Neural crest cell (in vitro differentiated cells): ENCODE measurements around the gene RICTOR. TPM values are rescaled to one million over a fixed set of nuclear protein-coding genes. Genes with fewer than 3 reads are reported as not detected.

Experiments
- DNase-seq: peaks from one replicate; pipeline ENCODE4 v3.0.0; 2021; ENCODE audit warnings: low read depth, mixed read lengths, low spot score
- H3K27ac Mint-ChIP-seq: one replicate; pipeline ENCODE4 v1.8.0; 2021; ENCODE audit warnings: mild to moderate bottlenecking, mixed read lengths; ENCODE audit not compliant: unreplicated experiment
- H3K27me3 Mint-ChIP-seq: 2 replicates; pipeline ENCODE4 v1.8.0; 2021; ENCODE audit warnings: low read depth, mild to moderate bottlenecking, mixed read lengths
- H3K36me3 Mint-ChIP-seq: 2 replicates; pipeline ENCODE4 v1.8.0; 2021; ENCODE audit warnings: low read depth, mild to moderate bottlenecking, mixed read lengths
- H3K4me1 Mint-ChIP-seq: 2 replicates; pipeline ENCODE4 v1.8.0; 2021; ENCODE audit warnings: mixed read lengths
- H3K4me3 Mint-ChIP-seq: one replicate; pipeline ENCODE4 v1.8.0; 2021; ENCODE audit warnings: mild to moderate bottlenecking, mixed read lengths
- H3K9me3 Mint-ChIP-seq: 2 replicates; pipeline ENCODE4 v1.8.0; 2021; ENCODE audit warnings: mixed read lengths
- total RNA-seq: library from RNA; stranded (reverse); gene quantifications from 2 replicates; pipeline ENCODE4 v1.2.1, GENCODE V29; 2021
- TF ChIP-seq, protein P1 (sequence below): fragments of 200-600 bp; sonication (generic); conservative IDR thresholded peaks from 2 replicates; pipeline ENCODE4 v1.5.0; 2021; ENCODE audit warnings: antibody characterized with exemption, mild to moderate bottlenecking

Gene RICTOR
- total RNA-seq, 1 donor from 2014 or later: 22.2 TPM

DNA sequence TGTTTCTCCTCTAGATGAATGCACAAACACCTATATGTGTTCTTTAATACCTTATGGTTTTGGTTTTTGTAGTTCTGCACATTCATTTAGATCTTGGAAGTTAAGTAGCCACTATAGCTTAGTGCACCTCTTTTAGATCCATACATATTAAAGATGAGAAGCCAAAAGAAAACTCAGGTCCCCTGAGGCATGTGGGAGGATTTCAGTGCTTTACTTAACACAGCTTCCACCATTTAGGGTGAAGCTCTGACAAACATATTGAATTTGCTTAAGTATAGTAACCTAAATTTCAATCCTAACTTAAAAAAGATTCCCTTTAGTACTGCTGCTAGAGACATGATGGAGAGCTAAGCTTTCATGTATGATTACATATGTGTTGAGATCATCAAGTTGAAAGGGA lies 25.6 kb upstream of the RICTOR start:
- Mint-ChIP-seq H3K9me3 (peaks cover 3% of the 10 kb centered on the region), H3K4me3 (no peak overlapping the region), H3K27me3 (no peaks in the 10 kb centered on the region), H3K4me1 (peaks cover 4% of the 10 kb centered on the region), H3K27ac (no peak overlapping the region), H3K36me3 (no peaks in the 10 kb centered on the region)
- TF ChIP-seq, protein P1, sequence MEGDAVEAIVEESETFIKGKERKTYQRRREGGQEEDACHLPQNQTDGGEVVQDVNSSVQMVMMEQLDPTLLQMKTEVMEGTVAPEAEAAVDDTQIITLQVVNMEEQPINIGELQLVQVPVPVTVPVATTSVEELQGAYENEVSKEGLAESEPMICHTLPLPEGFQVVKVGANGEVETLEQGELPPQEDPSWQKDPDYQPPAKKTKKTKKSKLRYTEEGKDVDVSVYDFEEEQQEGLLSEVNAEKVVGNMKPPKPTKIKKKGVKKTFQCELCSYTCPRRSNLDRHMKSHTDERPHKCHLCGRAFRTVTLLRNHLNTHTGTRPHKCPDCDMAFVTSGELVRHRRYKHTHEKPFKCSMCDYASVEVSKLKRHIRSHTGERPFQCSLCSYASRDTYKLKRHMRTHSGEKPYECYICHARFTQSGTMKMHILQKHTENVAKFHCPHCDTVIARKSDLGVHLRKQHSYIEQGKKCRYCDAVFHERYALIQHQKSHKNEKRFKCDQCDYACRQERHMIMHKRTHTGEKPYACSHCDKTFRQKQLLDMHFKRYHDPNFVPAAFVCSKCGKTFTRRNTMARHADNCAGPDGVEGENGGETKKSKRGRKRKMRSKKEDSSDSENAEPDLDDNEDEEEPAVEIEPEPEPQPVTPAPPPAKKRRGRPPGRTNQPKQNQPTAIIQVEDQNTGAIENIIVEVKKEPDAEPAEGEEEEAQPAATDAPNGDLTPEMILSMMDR: no peak
- no peak for DNase-seq

DNA sequence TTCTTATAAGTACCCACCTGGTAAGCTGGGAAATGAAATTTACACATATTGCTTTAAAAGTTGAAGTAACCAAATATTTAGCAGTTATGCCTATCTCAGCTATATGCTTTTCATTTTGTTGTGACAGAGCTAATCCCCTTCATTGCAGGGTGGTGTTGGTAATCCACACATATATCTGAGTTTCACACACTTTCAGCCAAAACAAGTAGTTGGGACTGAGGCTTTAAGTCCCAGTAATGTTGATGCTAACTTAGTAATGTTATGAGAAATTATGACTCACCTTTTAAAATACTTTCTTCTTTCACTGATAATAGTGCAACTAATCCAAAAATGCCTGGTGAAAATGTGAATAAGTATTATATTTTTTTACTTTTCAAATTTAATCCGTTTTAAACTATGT lies 19.2 kb upstream of the RICTOR start:
- no peak overlapping the region for H3K27ac Mint-ChIP-seq
- DNase-seq: no peak
- no peak overlapping the region for H3K4me3 Mint-ChIP-seq
- peaks cover 11% of the 10 kb centered on the region for H3K9me3 Mint-ChIP-seq
- H3K36me3 Mint-ChIP-seq: no peaks in the 10 kb centered on the region
- H3K27me3 Mint-ChIP-seq: peaks cover 3% of the 10 kb centered on the region
- TF ChIP-seq, protein P1: no peak
- H3K4me1 Mint-ChIP-seq: no peaks in the 10 kb centered on the region

DNA sequence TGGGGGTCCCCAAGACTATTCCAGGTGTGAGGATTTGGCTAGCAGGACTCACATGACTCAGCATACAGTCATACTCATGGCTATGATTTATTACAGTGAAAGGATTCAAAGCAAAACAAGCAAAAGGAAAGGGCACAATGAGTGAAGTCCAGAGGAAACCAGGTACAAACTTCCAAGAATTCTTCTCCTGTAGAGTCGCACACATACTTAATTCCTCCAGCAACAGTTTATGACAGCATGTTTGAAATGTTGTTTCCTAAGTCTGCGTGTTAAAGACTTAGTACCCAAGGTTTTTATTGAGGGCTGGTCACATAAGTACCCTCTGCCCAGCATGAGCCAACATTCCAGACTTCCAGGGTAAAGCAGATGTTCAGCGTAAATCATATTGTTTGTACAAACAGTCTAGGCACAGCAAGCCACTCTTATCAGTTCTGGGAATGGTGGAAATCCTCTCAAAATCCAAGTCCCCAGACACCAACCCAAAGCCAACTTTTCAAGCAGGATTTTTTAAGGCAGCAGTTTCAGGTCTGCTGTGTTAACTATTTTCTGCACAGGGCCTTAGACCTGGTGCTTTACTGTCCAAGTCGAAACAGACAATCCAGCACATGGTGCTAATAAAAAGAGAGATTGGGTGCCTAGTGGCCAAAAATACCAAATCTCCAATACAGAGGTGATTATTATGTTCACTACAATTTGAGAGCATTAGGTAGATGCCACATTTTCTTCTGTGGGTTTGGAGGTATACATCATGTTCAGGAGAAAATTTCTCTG lies 18.6 kb upstream of the RICTOR start:
- Mint-ChIP-seq H3K27me3 (peaks cover 3% of the 10 kb centered on the region), H3K4me3 (no peak overlapping the region), H3K9me3 (peaks cover 11% of the 10 kb centered on the region), H3K36me3 (no peaks in the 10 kb centered on the region), H3K4me1 (no peaks in the 10 kb centered on the region), H3K27ac (no peak overlapping the region)
- no peak for DNase-seq
- TF ChIP-seq, protein P1: no peak

DNA sequence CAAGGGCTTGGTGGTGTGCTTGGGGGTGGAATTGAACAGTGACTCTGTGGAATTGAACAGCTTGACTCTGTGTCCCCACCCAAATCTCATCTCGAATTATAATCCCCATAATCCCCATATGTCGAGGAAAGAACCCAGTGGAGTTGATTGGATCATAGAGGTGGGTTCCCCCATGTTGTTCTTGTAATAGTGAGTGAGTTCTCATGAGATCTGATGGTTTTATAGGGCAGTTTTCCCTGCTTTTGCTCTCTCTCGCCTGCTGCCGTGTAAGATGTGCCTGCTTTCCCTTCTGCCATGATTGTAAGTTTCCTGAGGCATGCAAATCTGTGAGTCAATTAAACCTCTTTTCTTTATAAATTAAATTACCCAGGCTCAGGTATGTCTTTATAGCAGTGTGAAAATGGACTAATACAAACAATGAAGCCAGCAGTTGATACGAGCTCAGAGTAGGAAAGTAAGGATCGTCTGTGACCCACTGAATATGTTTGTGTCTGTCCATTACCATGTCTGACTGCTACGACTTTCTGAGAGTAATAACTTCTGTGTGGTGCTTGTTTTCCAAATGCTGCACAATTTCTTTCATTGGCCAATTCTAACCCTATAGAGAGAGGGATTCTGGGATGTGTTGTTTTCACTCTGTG lies 17.9 kb upstream of the RICTOR start:
- H3K4me1 Mint-ChIP-seq: no peaks in the 10 kb centered on the region
- TF ChIP-seq, protein P1: no peak
- H3K36me3 Mint-ChIP-seq: no peaks in the 10 kb centered on the region
- no peak for DNase-seq
- no peak overlapping the region for H3K27ac Mint-ChIP-seq
- H3K9me3 Mint-ChIP-seq: peaks cover 11% of the 10 kb centered on the region
- no peak overlapping the region for H3K4me3 Mint-ChIP-seq
- H3K27me3 Mint-ChIP-seq: peaks cover 3% of the 10 kb centered on the region

DNA sequence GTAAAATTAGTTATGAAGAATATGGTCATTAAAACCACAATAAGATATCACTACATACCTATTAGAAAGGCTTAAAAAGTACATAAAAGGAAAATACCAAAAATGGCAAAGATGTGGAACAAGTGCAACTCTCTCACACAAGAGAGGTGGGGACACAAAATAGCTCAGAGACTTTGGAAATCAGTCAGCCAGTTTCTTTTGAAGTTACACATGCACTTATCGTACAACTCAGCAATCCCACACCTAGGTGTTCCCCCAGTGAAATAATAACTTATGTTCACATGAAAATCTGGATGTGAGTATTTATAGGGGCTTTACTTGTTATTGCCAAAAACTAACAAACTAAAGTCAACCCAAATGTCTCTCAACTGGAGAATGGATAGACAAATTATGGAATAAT lies 9.8 kb upstream of the RICTOR start:
- DNase-seq: no peak
- no peak overlapping the region for H3K27ac Mint-ChIP-seq
- H3K27me3 Mint-ChIP-seq: peaks cover 10% of the 10 kb centered on the region
- TF ChIP-seq, protein P1: no peak
- no peaks in the 10 kb centered on the region for H3K36me3 Mint-ChIP-seq
- H3K9me3 Mint-ChIP-seq: no peaks in the 10 kb centered on the region
- no peaks in the 10 kb centered on the region for H3K4me1 Mint-ChIP-seq
- H3K4me3 Mint-ChIP-seq: no peak overlapping the region
